H9 (cell line): ENCODE results near the gene GALNT10. TPM values are rescaled to one million over a fixed set of nuclear protein-coding genes. Genes with fewer than 3 reads are reported as not detected.
A peak's percentile ranks its signal among the peaks of the same experiment; 100 is the strongest.

Experiments used
- DNase-seq: peaks from one replicate; pipeline ENCODE4 v3.0.0-alpha.2; 2017
- H2AFZ ChIP-seq: one replicate; pipeline ENCODE4 v1.6.1; 2013; ENCODE audit warnings: mild to moderate bottlenecking, low read length, control low read depth, moderate library complexity
- H2AK5ac ChIP-seq: 2 replicates; pipeline ENCODE4 v1.6.1; 2013; ENCODE audit warnings: low read length, control low read depth, mixed read lengths; ENCODE audit not compliant: insufficient read length
- H2BK120ac ChIP-seq: one replicate; pipeline ENCODE4 v1.6.1; 2013; ENCODE audit warnings: low read depth, mild to moderate bottlenecking, low read length, control low read depth, inconsistent platforms; ENCODE audit not compliant: poor library complexity, severe bottlenecking
- H2BK12ac ChIP-seq: 2 replicates; pipeline ENCODE4 v1.6.1; 2013; ENCODE audit warnings: low read length, control low read depth, mixed read lengths, low read depth; ENCODE audit not compliant: insufficient read length
- H2BK15ac ChIP-seq: 2 replicates; pipeline ENCODE4 v1.6.1; 2013; ENCODE audit warnings: low read depth, low read length, control low read depth
- H2BK20ac ChIP-seq: one replicate; pipeline ENCODE4 v1.6.1; 2013; ENCODE audit warnings: low read depth, mild to moderate bottlenecking, low read length, control low read depth, inconsistent platforms; ENCODE audit not compliant: poor library complexity, severe bottlenecking
- H2BK5ac ChIP-seq: 2 replicates; pipeline ENCODE4 v1.6.1; 2013; ENCODE audit warnings: low read length, control low read depth, mixed read lengths; ENCODE audit not compliant: insufficient read length
- H3K14ac ChIP-seq: 2 replicates; pipeline ENCODE4 v1.6.1; 2013; ENCODE audit warnings: low read length, control low read depth; ENCODE audit not compliant: insufficient read depth
- H3K18ac ChIP-seq: 2 replicates; pipeline ENCODE4 v1.6.1; 2013; ENCODE audit warnings: low read depth, mild to moderate bottlenecking, mixed read lengths, low read length, control low read depth; ENCODE audit not compliant: insufficient read length
- H3K23ac ChIP-seq: 2 replicates; pipeline ENCODE4 v1.6.1; 2013; ENCODE audit warnings: low read length, control low read depth, mixed read lengths, low read depth; ENCODE audit not compliant: insufficient read length
- H3K23me2 ChIP-seq: 2 replicates; pipeline ENCODE4 v1.6.1; 2013; ENCODE audit warnings: low read depth, mild to moderate bottlenecking, mixed read lengths, low read length, control low read depth; ENCODE audit not compliant: insufficient read length, poor library complexity, severe bottlenecking
- H3K27ac ChIP-seq: 2 replicates; pipeline ENCODE4 v1.5.1; 2013; ENCODE audit warnings: low read length, control low read depth, mixed read lengths, low read depth; ENCODE audit not compliant: insufficient read length
- H3K27me3 ChIP-seq: 2 replicates; pipeline ENCODE4 v1.6.1; 2013; ENCODE audit warnings: low read length, control low read depth, inconsistent platforms; ENCODE audit not compliant: insufficient read depth
- H3K4ac ChIP-seq: 2 replicates; pipeline ENCODE4 v1.6.1; 2013; ENCODE audit warnings: low read depth, mild to moderate bottlenecking, control low read depth, inconsistent platforms, low read length, moderate library complexity
- H3K4me1 ChIP-seq: 2 replicates; pipeline ENCODE4 v1.6.1; 2013; ENCODE audit warnings: low read length, control low read depth, inconsistent platforms; ENCODE audit not compliant: insufficient read depth
- H3K4me2 ChIP-seq: 2 replicates; pipeline ENCODE4 v1.6.1; 2013; ENCODE audit warnings: low read length, control low read depth, mixed read lengths; ENCODE audit not compliant: insufficient read length, insufficient read depth
- H3K56ac ChIP-seq: 2 replicates; pipeline ENCODE4 v1.6.1; 2013; ENCODE audit warnings: low read depth, mild to moderate bottlenecking, mixed read lengths, low read length, control low read depth; ENCODE audit not compliant: insufficient read length
- H3K79me1 ChIP-seq: 2 replicates; pipeline ENCODE4 v1.6.1; 2013; ENCODE audit warnings: low read depth, mild to moderate bottlenecking, moderate library complexity, low read length, control low read depth, inconsistent platforms; ENCODE audit not compliant: insufficient read depth, poor library complexity, severe bottlenecking
- H3K79me2 ChIP-seq: 2 replicates; pipeline ENCODE4 v1.6.1; 2013; ENCODE audit warnings: low read length, control low read depth, inconsistent platforms; ENCODE audit not compliant: insufficient read depth
- H3K9ac ChIP-seq: 2 replicates; pipeline ENCODE4 v1.6.1; 2013; ENCODE audit warnings: low read length, control low read depth, mixed read lengths; ENCODE audit not compliant: insufficient read length; ENCODE audit errors: extremely low read depth
- H3K9me3 ChIP-seq: one replicate; pipeline ENCODE4 v1.6.1; 2013; ENCODE audit warnings: low read depth, low read length, inconsistent platforms; ENCODE audit not compliant: control insufficient read depth
- H3T11ph ChIP-seq: one replicate; pipeline ENCODE4 v1.6.1; 2013; ENCODE audit warnings: mild to moderate bottlenecking, low read length, control low read depth, inconsistent platforms
- H4K20me1 ChIP-seq: one replicate; pipeline ENCODE4 v1.6.1; 2013; ENCODE audit not compliant: control insufficient read depth, insufficient read length, insufficient read depth
- H4K5ac ChIP-seq: 2 replicates; pipeline ENCODE4 v1.6.1; 2013; ENCODE audit warnings: low read depth, mild to moderate bottlenecking, mixed read lengths, low read length, control low read depth; ENCODE audit not compliant: insufficient read length
- H4K8ac ChIP-seq: replicated peaks from 2 replicates; pipeline ENCODE4 v1.6.1; 2013; ENCODE audit warnings: low read length, control low read depth, mixed read lengths, low read depth; ENCODE audit not compliant: insufficient read length
- H4K91ac ChIP-seq: 2 replicates; pipeline ENCODE4 v1.6.1; 2013; ENCODE audit warnings: low read depth, mild to moderate bottlenecking, moderate library complexity, mixed read lengths, low read length, control low read depth; ENCODE audit not compliant: insufficient read length
- H3K27ac Mint-ChIP-seq, 3 experiments: 2 replicates in 2 of 3; 3 replicates in 1 of 3; pipeline ENCODE4 v1.8.0; 2020 to 2021; ENCODE audit warnings: mixed read lengths in 3 of 3, mild to moderate bottlenecking in 1 of 3, moderate library complexity in 1 of 3
- H3K27me3 Mint-ChIP-seq: 2 replicates; pipeline ENCODE4 v1.8.0; 2021; ENCODE audit warnings: low read depth, mild to moderate bottlenecking, moderate library complexity, mixed read lengths
- H3K36me3 Mint-ChIP-seq, 3 experiments: 2 replicates in 2 of 3; 3 replicates in 1 of 3; pipeline ENCODE4 v1.8.0; 2020 to 2021; ENCODE audit warnings: low read depth in 3 of 3, mixed read lengths in 3 of 3; ENCODE audit not compliant: insufficient read depth in 1 of 3
- H3K4me1 Mint-ChIP-seq, 2 experiments: 2 replicates each; pipeline ENCODE4 v1.8.0; 2020; ENCODE audit warnings: mixed read lengths in 2 of 2
- H3K4me3 Mint-ChIP-seq, 2 experiments: 2 replicates in 1 of 2; 3 replicates in 1 of 2; pipeline ENCODE4 v1.8.0; 2020 to 2021; ENCODE audit warnings: mild to moderate bottlenecking in 2 of 2, mixed read lengths in 2 of 2, moderate library complexity in 1 of 2
- H3K9me3 Mint-ChIP-seq, 2 experiments: 2 replicates in 1 of 2; 3 replicates in 1 of 2; pipeline ENCODE4 v1.8.0; 2020; ENCODE audit warnings: mild to moderate bottlenecking in 2 of 2, mixed read lengths in 2 of 2, moderate library complexity in 1 of 2
- CTCF ChIP-seq: fragments of 200-600 bp; sonication (generic); conservative IDR thresholded peaks from 3 replicates; pipeline ENCODE4 v1.8.0; 2021; ENCODE audit warnings: antibody characterized with exemption, mild to moderate bottlenecking
- WGBS: extraction: QIAGEN DNeasy Blood & Tissue Kit; methylation state at CpG from one replicate; pipeline ENCODE4 v1.1.7; 2013; ENCODE audit warnings: missing lambda C conversion rate, low lambda C conversion rate, mixed read lengths; ENCODE audit not compliant: insufficient read length; ENCODE audit errors: extremely low coverage; 5-methylcytosine and 5-hydroxymethylcytosine counted together
- total RNA-seq: library from RNA; stranded (reverse); gene quantifications from 2 replicates; pipeline ENCODE4 v1.2.1, GENCODE V29; 2021

The GALNT10 gene
- total RNA-seq, 1 experiment from 2014 or later: 15.4 TPM

- H3K27me3 ChIP-seq: no peaks in the 10 kb centered on the region
- H3K4me2 ChIP-seq: no peak overlapping the region
- peaks cover 9% of the 10 kb centered on the region; the same call in 1 of the 2 replicates for H3K4me1 ChIP-seq
- no peak overlapping the region for H3K23ac ChIP-seq
- no peaks in the 10 kb centered on the region for H3K9me3 ChIP-seq
- H3K4ac ChIP-seq: no peak overlapping the region
- no peak overlapping the region for H4K5ac ChIP-seq
- H2BK120ac ChIP-seq: no peak overlapping the region
- Mint-ChIP-seq H3K36me3 (no peaks in the 10 kb centered on the region), H3K4me1 (peaks cover 59 to 70% of the 10 kb centered on the region in 2 experiments), H3K9me3 (no peaks in the 10 kb centered on the region), H3K27ac (no peak overlapping the region), H3K4me3 (no peak overlapping the region), H3K27me3 (peaks cover 2% of the 10 kb centered on the region; the same call in 1 of the 2 replicates)
- H3K23me2 ChIP-seq: peaks cover 2% of the 10 kb centered on the region
- H2AFZ ChIP-seq: no peak overlapping the region
- no peak overlapping the region for H3K27ac ChIP-seq
- no peaks in the 10 kb centered on the region for H3K79me1 ChIP-seq
- no peak overlapping the region for H2BK12ac ChIP-seq
- H2AK5ac ChIP-seq: no peak overlapping the region
- no peak overlapping the region for H2BK15ac ChIP-seq
- DNase-seq: no peak
- no peak overlapping the region for H3K56ac ChIP-seq
- H4K91ac ChIP-seq: no peak overlapping the region
- no peak overlapping the region for H3K9ac ChIP-seq
- no peak overlapping the region for H2BK5ac ChIP-seq
- WGBS: no CpG with 5 or more reads among the region's 4 CpGs
- H3K18ac ChIP-seq: no peak overlapping the region
- H3K79me2 ChIP-seq: no peaks in the 10 kb centered on the region
- no peaks in the 10 kb centered on the region for H4K20me1 ChIP-seq
- H3T11ph ChIP-seq: no peak overlapping the region
- H4K8ac ChIP-seq: no peak overlapping the region
- no peak for TF ChIP-seq CTCF
- no peak overlapping the region for H2BK20ac ChIP-seq
- 0 out of 2 replicates have a peak overlapping the region, but pooled peaks have one; percentile 41 for H3K14ac ChIP-seq
Observed at GRCh38 chr5:154163327-154164248, 26.9 kb upstream of the GALNT10 start.
